GM19328 (cell line): Measurements from ENCODE around the gene CFAP46.
"Not testable (repeated sequence)": the region's sequence is repeated elsewhere in the genome, so short reads cannot be mapped to it uniquely, and the experiment has no call there.

Source experiments
- ATAC-seq: cut with Tn5 transposase; IDR thresholded peaks from one replicate; pipeline ENCODE4 v1.9.1; 2021; ENCODE audit warnings: mild to moderate bottlenecking, moderate library complexity; ENCODE audit not compliant: unreplicated experiment

Gene CFAP46

GRCh38 chr10:132810807-132811700, 131.3 kb downstream of the CFAP46 start:
- no peak for ATAC-seq

- ATAC-seq = no peak
Observed at GRCh38 chr10:132810141-132810806, 132.1 kb downstream of the CFAP46 start.

- no peak for ATAC-seq
Observed at GRCh38 chr10:132809232-132810140, 132.9 kb downstream of the CFAP46 start.

- no peak for ATAC-seq
Observed at GRCh38 chr10:132808383-132809231, 133.8 kb downstream of the CFAP46 start.

GRCh38 chr10:132807621-132808049, 134.7 kb downstream of the CFAP46 start:
- ATAC-seq = no peak

GRCh38 chr10:132806561-132807003, 135.8 kb downstream of the CFAP46 start:
- no peak for ATAC-seq

- ATAC-seq = no peak
Observed at GRCh38 chr10:132806110-132806509, 136.3 kb downstream of the CFAP46 start.

GRCh38 chr10:132805599-132805998, 136.8 kb downstream of the CFAP46 start:
- ATAC-seq = no peak

GRCh38 chr10:132804785-132805426, 137.5 kb downstream of the CFAP46 start:
- no peak for ATAC-seq

GRCh38 chr10:132804287-132804686, 138.1 kb downstream of the CFAP46 start:
- no peak for ATAC-seq

GRCh38 chr10:132803416-132804210, 138.8 kb downstream of the CFAP46 start:
- no peak for ATAC-seq

GRCh38 chr10:132802694-132803320, 139.6 kb downstream of the CFAP46 start:
- no peak for ATAC-seq

GRCh38 chr10:132802048-132802447, 140.3 kb downstream of the CFAP46 start:
- no peak for ATAC-seq

- ATAC-seq = no peak
Observed at GRCh38 chr10:132799865-132800264, 142.5 kb downstream of the CFAP46 start.

GRCh38 chr10:132798876-132799275, 143.5 kb downstream of the CFAP46 start:
- no peak for ATAC-seq

GRCh38 chr10:132798403-132798802, 144.0 kb downstream of the CFAP46 start:
- no peak for ATAC-seq

- ATAC-seq = not testable (repeated sequence)
Observed at GRCh38 chr10:132797986-132798385, 144.4 kb downstream of the CFAP46 start.

GRCh38 chr10:132796846-132797245, 145.5 kb downstream of the CFAP46 start:
- ATAC-seq = no peak
